ENCODE data around the gene TNS3. TPM values are rescaled to one million over a fixed set of nuclear protein-coding genes. Genes with fewer than 3 reads are reported as not detected.

TNS3 gene
- polyA plus RNA-seq, 3 donors = 5.2 to 30.3 (median 7.9) TPM

DNA sequence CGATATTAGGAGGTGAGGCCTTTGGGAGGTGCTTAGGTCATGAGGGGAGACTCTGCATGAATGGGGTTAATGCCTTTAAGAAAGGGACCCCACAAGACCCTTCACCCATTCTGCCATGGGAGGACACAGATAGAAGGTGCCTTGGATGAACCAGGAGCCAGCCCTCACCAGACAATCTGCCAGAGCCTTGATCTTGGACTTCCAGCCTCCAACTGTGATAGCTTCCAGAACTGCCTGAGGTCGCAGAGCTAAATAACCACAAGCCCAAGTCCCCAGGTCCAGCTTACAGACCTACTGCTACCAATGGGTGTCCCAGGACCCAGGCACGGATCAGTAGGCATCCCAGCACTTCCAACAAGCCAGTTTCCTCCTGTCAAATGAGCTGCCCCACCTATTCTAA lies 37.5 kb downstream of the TNS3 start:
- DNase-seq = no peak
- Mint-ChIP-seq H3K4me1 (peaks cover 38% of the 10 kb centered on the region), H3K27ac (peak overlapping the region in 3 of 7 donors; percentile 25 to 82 (median 77)), H3K36me3 (peaks cover 67 to 75% of the 10 kb centered on the region in 2 donors), H3K27me3 (ENCODE audit: low read depth in 3 of 3) (peaks cover 3 to 8% (median 3%) of the 10 kb centered on the region in 3 donors), H3K9me3 (peaks cover 0 to under 1% (median 0%) of the 10 kb centered on the region in 7 donors), H3K4me3 (no peak overlapping the region)
- TF ChIP-seq, protein P1, sequence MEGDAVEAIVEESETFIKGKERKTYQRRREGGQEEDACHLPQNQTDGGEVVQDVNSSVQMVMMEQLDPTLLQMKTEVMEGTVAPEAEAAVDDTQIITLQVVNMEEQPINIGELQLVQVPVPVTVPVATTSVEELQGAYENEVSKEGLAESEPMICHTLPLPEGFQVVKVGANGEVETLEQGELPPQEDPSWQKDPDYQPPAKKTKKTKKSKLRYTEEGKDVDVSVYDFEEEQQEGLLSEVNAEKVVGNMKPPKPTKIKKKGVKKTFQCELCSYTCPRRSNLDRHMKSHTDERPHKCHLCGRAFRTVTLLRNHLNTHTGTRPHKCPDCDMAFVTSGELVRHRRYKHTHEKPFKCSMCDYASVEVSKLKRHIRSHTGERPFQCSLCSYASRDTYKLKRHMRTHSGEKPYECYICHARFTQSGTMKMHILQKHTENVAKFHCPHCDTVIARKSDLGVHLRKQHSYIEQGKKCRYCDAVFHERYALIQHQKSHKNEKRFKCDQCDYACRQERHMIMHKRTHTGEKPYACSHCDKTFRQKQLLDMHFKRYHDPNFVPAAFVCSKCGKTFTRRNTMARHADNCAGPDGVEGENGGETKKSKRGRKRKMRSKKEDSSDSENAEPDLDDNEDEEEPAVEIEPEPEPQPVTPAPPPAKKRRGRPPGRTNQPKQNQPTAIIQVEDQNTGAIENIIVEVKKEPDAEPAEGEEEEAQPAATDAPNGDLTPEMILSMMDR (IDR thresholded peaks at IDR 0.05) = no peak
- Histone ChIP-seq H3K9me3 (replicated peaks in 1 of 2; ENCODE audit: control insufficient read depth in 1 of 2, insufficient read depth in 1 of 2, low read length in 2 of 2) (no peaks in the 10 kb centered on the region), H2AFZ (ENCODE audit: insufficient read depth, low read depth, low read length, poor library complexity, severe bottlenecking) (no peak overlapping the region), H3K36me3 (replicated peaks in 1 of 2; ENCODE audit: control insufficient read depth in 1 of 2, insufficient read depth in 2 of 2, low read length in 2 of 2) (peaks cover 2 to 46% of the 10 kb centered on the region in 2 donors), H3K4me2 (replicated peaks; ENCODE audit: extremely low read depth, low read length, poor library complexity, severe bottlenecking) (no peak overlapping the region), H3K4me1 (ENCODE audit: control insufficient read depth in 1 of 2, insufficient read depth in 2 of 2, low read length in 2 of 2) (peaks cover 0 to 5% of the 10 kb centered on the region in 2 donors), H4K20me1 (ENCODE audit: insufficient read depth, low read length) (peaks cover 100% of the 10 kb centered on the region), H3K27ac (ENCODE audit: low read depth in 1 of 2, low read length in 2 of 2) (peak overlapping the region in 1 of 2 donors; percentile 59), H3K79me2 (ENCODE audit: insufficient read depth, low read length) (peaks cover 98% of the 10 kb centered on the region), H3K27me3 (ENCODE audit: control insufficient read depth in 2 of 2, insufficient read depth in 2 of 2, low read length in 2 of 2) (no peaks in the 10 kb centered on the region), H3K9ac (ENCODE audit: insufficient read depth, low read length, poor library complexity, severe bottlenecking) (no peak overlapping the region), H3K4me3 (replicated peaks in 1 of 3; ENCODE audit: low read depth in 2 of 3, low read length in 3 of 3) (no peak overlapping the region)
- intact Hi-C loops (cut with micrococcal nuclease) = no loop called here
- 90% methylated on average over 2 of the region's 3 CpGs for WGBS (ENCODE audit: insufficient coverage)

DNA sequence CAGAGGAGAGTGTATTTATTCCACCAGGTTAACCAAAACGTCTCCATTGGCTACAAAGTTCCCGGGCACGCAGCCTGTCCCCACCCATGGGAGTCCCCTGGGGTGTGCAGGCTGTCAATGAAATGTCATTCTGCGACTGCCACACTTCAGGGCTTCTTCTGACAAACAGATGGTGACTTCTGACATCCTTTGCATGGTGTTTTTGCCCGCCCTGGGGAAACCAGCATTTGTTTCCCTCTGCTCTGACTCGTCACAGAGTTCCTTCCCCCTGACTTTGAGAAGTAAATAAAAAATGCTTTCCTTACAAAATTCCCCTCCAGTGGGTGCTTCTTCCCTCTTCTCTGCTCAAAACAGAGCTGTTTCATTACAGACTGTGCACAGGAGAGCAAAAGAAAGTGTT lies 38.2 kb downstream of the TNS3 start:
- DNase-seq = no peak
- Histone ChIP-seq H3K9me3 (replicated peaks in 1 of 2; ENCODE audit: control insufficient read depth in 1 of 2, insufficient read depth in 1 of 2, low read length in 2 of 2) (no peaks in the 10 kb centered on the region), H3K36me3 (replicated peaks in 1 of 2; ENCODE audit: control insufficient read depth in 1 of 2, insufficient read depth in 2 of 2, low read length in 2 of 2) (peaks cover 2 to 51% of the 10 kb centered on the region in 2 donors), H3K79me2 (ENCODE audit: insufficient read depth, low read length) (peaks cover 98% of the 10 kb centered on the region), H3K4me2 (replicated peaks; ENCODE audit: extremely low read depth, low read length, poor library complexity, severe bottlenecking) (no peak overlapping the region), H3K4me1 (ENCODE audit: control insufficient read depth in 1 of 2, insufficient read depth in 2 of 2, low read length in 2 of 2) (peaks cover 0 to 5% of the 10 kb centered on the region in 2 donors), H3K4me3 (replicated peaks in 1 of 3; ENCODE audit: low read depth in 2 of 3, low read length in 3 of 3) (no peak overlapping the region), H4K20me1 (ENCODE audit: insufficient read depth, low read length) (peaks cover 100% of the 10 kb centered on the region), H2AFZ (ENCODE audit: insufficient read depth, low read depth, low read length, poor library complexity, severe bottlenecking) (no peak overlapping the region), H3K27ac (ENCODE audit: low read depth in 1 of 2, low read length in 2 of 2) (peak overlapping the region in 1 of 2 donors; percentile 59), H3K27me3 (ENCODE audit: control insufficient read depth in 2 of 2, insufficient read depth in 2 of 2, low read length in 2 of 2) (no peaks in the 10 kb centered on the region), H3K9ac (ENCODE audit: insufficient read depth, low read length, poor library complexity, severe bottlenecking) (no peak overlapping the region)
- H3K9me3 Mint-ChIP-seq = peaks cover 0 to 2% (median 0%) of the 10 kb centered on the region in 7 donors
- whole genome bisulfite sequencing (ENCODE audit: insufficient coverage) = 78% methylated on average over 4 of the region's 6 CpGs
- H3K36me3 Mint-ChIP-seq = peaks cover 70 to 73% of the 10 kb centered on the region in 2 donors
- H3K27me3 Mint-ChIP-seq (ENCODE audit: low read depth in 3 of 3) = peaks cover 5 to 10% (median 8%) of the 10 kb centered on the region in 3 donors
- H3K4me3 Mint-ChIP-seq = no peak overlapping the region
- H3K4me1 Mint-ChIP-seq = peaks cover 42% of the 10 kb centered on the region
- intact Hi-C loops (cut with micrococcal nuclease) = no loop called here
- peak overlapping the region; percentile 16 to 82 (median 31) for H3K27ac Mint-ChIP-seq
- TF ChIP-seq, protein P1 (IDR thresholded peaks at IDR 0.05) = no peak

Measured in CD14-positive monocyte (primary cell).